Stomach (tissue), 4 donors: ENCODE measurements around the gene CDKN2B.

Source experiments
- CTCF ChIP-seq, 7 experiments: fragments of 450-650 bp in 4 of 7; fragments of 200-600 bp in 3 of 7; sonication (generic) in 3 of 7; IDR thresholded peaks; one replicate each; pipeline ENCODE4 v1.5.1; 2016 to 2019; ENCODE audit warnings: antibody characterized with exemption in 7 of 7, control low read depth in 2 of 7, mild to moderate bottlenecking in 1 of 7
- POLR2A ChIP-seq, 4 donors: fragments of 450-650 bp; IDR thresholded peaks; one replicate each; pipeline ENCODE4 v1.6.1; 2016; ENCODE audit warnings: antibody characterized with exemption in 4 of 4, control low read depth in 2 of 4, mild to moderate bottlenecking in 1 of 4, moderate library complexity in 1 of 4

DNA sequence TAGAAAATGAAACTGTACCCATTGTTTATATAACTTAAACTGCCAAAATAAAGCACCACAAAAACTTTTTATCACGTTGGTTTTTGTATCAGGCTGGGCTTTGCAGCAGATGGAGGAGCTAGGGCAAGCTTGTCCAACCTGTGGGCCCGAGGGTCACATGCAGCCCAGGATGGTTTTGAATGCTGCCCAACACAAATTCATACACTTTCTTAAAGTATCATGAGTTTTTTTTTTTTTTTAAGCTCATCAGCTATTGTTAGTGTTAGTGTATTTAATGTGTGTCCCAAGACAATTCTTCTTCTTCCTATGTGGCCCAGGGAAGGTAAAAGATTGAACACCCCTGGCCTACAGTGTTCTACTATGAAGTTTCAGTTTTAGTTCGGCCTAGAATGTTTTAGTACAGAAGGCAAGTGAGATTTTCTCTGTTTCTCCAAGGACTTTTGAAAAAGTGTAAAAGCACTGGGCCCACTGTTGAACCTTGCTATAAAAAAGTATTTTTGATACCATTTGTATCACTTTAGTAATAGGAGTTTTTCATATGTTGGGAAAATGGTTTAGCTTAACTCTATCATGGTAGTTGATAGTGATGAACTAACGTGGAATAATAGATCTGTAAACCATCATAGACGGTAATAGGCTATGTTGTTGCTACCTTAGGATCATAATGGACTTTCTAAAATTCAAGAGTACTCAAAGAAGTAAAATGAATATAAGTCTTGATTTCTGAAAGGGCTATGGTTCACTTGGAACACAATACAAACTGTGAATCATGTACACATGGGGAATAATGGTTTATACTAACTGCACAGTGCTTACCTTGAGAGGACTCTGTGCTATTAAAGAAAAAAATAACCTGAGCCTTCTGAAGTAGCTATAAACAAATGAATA lies 17.8 kb downstream of the CDKN2B start:
- TF ChIP-seq CTCF (IDR thresholded peaks at IDR 0.05) (no peak), POLR2A (IDR thresholded peaks at IDR 0.05) (no peak)
